OCI-LY7 (cell line): ENCODE measurements around the gene TELO2. TPM values are rescaled to one million over a fixed set of nuclear protein-coding genes. Genes with fewer than 3 reads are reported as not detected.

Experiments used
- BruUV-seq: library from RNA; stranded (reverse); fragments of 400-500 nt; replicated peaks from 2 replicates; lab custom pipeline; 2021; lab: Mats Ljungman, UMichigan
- CTCF ChIA-PET: fragments of 300-600 bp; sonication (Branson Sonifier 250); formaldehyde crosslinking; loops from one replicate; lab custom pipeline; 2022; ENCODE audit warnings: antibody characterized with exemption; ENCODE audit not compliant: unreplicated experiment; lab: Charles Lee
- POLR2A ChIA-PET: fragments of 300-600 bp; sonication (Branson Sonifier 250); formaldehyde crosslinking; loops from one replicate; lab custom pipeline; 2022; ENCODE audit warnings: antibody characterized with exemption; lab: Charles Lee
- DNase-seq: peaks from one replicate; pipeline ENCODE4 v3.0.0-alpha.2; 2015; ENCODE audit warnings: low spot score
- H2AFZ ChIP-seq: fragments of 200-600 bp; sonication (generic), shearing (Covaris generic); 2 replicates; pipeline ENCODE4 v1.6.1; 2014; ENCODE audit warnings: mild to moderate bottlenecking, antibody characterized with exemption, low read length, moderate library complexity
- H3K27ac ChIP-seq: fragments of 200-600 bp; sonication (generic); 2 replicates; pipeline ENCODE4 v1.5.1; 2014; ENCODE audit warnings: mixed run types, low read depth, mild to moderate bottlenecking, moderate library complexity, low read length, inconsistent platforms; ENCODE audit not compliant: poor library complexity, severe bottlenecking
- H3K36me3 ChIP-seq: fragments of 200-600 bp; sonication (generic); 2 replicates; pipeline ENCODE4 v1.6.1; 2014; ENCODE audit warnings: mild to moderate bottlenecking, antibody characterized with exemption, low read length, moderate library complexity, mixed read lengths; ENCODE audit not compliant: insufficient read depth
- H3K4me1 ChIP-seq: fragments of 200-600 bp; sonication (generic); 2 replicates; pipeline ENCODE4 v1.5.1; 2014; ENCODE audit warnings: mild to moderate bottlenecking, low read length; ENCODE audit not compliant: insufficient read depth, poor library complexity, severe bottlenecking
- H3K4me2 ChIP-seq: fragments of 200-600 bp; sonication (generic); 2 replicates; pipeline ENCODE4 v1.6.1; 2014; ENCODE audit warnings: mild to moderate bottlenecking, low read length
- H3K4me3 ChIP-seq: fragments of 200-600 bp; sonication (generic); 2 replicates; pipeline ENCODE4 v1.5.1; 2014; ENCODE audit warnings: mild to moderate bottlenecking, low read depth, low read length; ENCODE audit not compliant: poor library complexity, severe bottlenecking
- H3K79me2 ChIP-seq: fragments of 200-600 bp; sonication (generic); 2 replicates; pipeline ENCODE4 v1.6.1; 2016; ENCODE audit warnings: low read depth, mild to moderate bottlenecking, low read length, moderate library complexity, mixed read lengths; ENCODE audit not compliant: insufficient read depth
- H3K9me2 ChIP-seq: fragments of 200-600 bp; sonication (generic); 2 replicates; pipeline ENCODE4 v1.6.1; 2016; ENCODE audit warnings: mild to moderate bottlenecking, low read length, mixed read lengths; ENCODE audit not compliant: insufficient read depth
- H3K9me3 ChIP-seq: fragments of 200-600 bp; sonication (generic); 2 replicates; pipeline ENCODE4 v1.6.1; 2014; ENCODE audit warnings: mild to moderate bottlenecking, mixed run types, low read length, mixed read lengths
- H4K20me1 ChIP-seq: fragments of 200-600 bp; sonication (generic); 2 replicates; pipeline ENCODE4 v1.6.1; 2014; ENCODE audit warnings: mild to moderate bottlenecking, antibody characterized with exemption, low read length, moderate library complexity, mixed read lengths; ENCODE audit not compliant: insufficient read depth
- EZH2phosphoT487 ChIP-seq: fragments of 200-600 bp; sonication (generic); IDR thresholded peaks from 2 replicates; pipeline ENCODE4 v1.6.1; 2018; ENCODE audit warnings: low read depth, borderline replicate concordance, mild to moderate bottlenecking, mixed run types, antibody characterized with exemption, low read length, moderate library complexity, mixed read lengths
- intact Hi-C: fragments of 100-400 bp; cut with micrococcal nuclease; formaldehyde crosslinking; loops from one replicate; pipeline ENCODE4 v1.10.0; 2022; ENCODE audit not compliant: unreplicated experiment
- total RNA-seq, 2 experiments: library from RNA; depleted of rRNA in 1 of 2; stranded (reverse); fragments of >200 nt in 1 of 2; shearing (Covaris generic) in 1 of 2; gene quantifications; 2 replicates each; pipeline ENCODE4 v1.2.3, GENCODE V29; 2014 to 2022
- TF ChIP-seq, protein P1 (sequence below): fragments of 200-600 bp; sonication (generic); conservative IDR thresholded peaks from 2 replicates; pipeline ENCODE4 v1.5.1; 2014; ENCODE audit warnings: mild to moderate bottlenecking, antibody characterized with exemption, low read length, moderate library complexity, mixed read lengths

Gene TELO2
- total RNA-seq, 2 experiments from 2014 or later, result 58.2 to 70.1 TPM

- ChIA-PET CTCF (no interaction called here), POLR2A (interaction anchor here (0.5 kb wide), 1 partner anchor 11 kb away, joined by 5 read pairs; no protein-coding TSS in a partner anchor)
- no TSS peak for BruUV-seq
Observed at GRCh38 chr16:1511662-1512569, 18.8 kb downstream of the TELO2 start.

DNA sequence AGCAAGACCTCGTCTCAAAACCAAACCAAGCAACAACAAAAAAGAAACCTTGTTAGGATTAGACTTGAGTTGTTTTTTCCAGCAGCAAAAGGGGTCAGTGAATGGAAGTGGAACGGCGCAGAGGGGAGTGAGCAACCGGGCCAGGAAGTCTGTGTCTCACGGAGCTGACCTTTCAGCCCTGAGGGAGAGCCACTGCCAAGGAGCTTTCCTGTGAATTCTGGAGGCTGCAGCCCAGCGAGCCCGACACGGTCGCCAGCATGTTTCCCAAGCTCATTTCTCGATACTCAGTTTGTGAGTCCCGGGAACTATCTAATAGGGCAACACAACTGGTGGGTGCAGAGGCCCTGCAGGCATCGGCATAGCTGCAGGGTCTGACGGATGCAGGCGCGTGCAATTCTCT is 19.6 kb downstream of the TELO2 start:
- CTCF ChIA-PET, result no interaction called here
- POLR2A ChIA-PET, result no interaction called here
- no peaks in the 10 kb centered on the region for H3K4me1 ChIP-seq
- no peaks in the 10 kb centered on the region for H3K9me2 ChIP-seq
- no peak overlapping the region for H3K27ac ChIP-seq
- no peak overlapping the region for H2AFZ ChIP-seq
- H3K9me3 ChIP-seq, result no peaks in the 10 kb centered on the region
- no peak for DNase-seq
- H3K4me2 ChIP-seq, result no peak overlapping the region
- H3K36me3 ChIP-seq, result peaks cover 14% of the 10 kb centered on the region; the same call in 1 of the 2 replicates
- intact Hi-C loops, result no loop called here
- no TSS peak for BruUV-seq
- no peaks in the 10 kb centered on the region for H4K20me1 ChIP-seq
- TF ChIP-seq, protein P1, sequence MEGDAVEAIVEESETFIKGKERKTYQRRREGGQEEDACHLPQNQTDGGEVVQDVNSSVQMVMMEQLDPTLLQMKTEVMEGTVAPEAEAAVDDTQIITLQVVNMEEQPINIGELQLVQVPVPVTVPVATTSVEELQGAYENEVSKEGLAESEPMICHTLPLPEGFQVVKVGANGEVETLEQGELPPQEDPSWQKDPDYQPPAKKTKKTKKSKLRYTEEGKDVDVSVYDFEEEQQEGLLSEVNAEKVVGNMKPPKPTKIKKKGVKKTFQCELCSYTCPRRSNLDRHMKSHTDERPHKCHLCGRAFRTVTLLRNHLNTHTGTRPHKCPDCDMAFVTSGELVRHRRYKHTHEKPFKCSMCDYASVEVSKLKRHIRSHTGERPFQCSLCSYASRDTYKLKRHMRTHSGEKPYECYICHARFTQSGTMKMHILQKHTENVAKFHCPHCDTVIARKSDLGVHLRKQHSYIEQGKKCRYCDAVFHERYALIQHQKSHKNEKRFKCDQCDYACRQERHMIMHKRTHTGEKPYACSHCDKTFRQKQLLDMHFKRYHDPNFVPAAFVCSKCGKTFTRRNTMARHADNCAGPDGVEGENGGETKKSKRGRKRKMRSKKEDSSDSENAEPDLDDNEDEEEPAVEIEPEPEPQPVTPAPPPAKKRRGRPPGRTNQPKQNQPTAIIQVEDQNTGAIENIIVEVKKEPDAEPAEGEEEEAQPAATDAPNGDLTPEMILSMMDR, result no peak
- TF ChIP-seq EZH2phosphoT487, result no peak
- no peak overlapping the region for H3K4me3 ChIP-seq
- no peaks in the 10 kb centered on the region for H3K79me2 ChIP-seq

More at GRCh38 chr16:1511662-1512569, 18.8 kb downstream of the TELO2 start:
- H3K4me1 ChIP-seq, result no peaks in the 10 kb centered on the region
- H3K27ac ChIP-seq, result no peak overlapping the region
- H3K36me3 ChIP-seq, result peaks cover 14% of the 10 kb centered on the region; the same call in 1 of the 2 replicates
- no peak overlapping the region for H3K4me2 ChIP-seq
- H3K79me2 ChIP-seq, result no peaks in the 10 kb centered on the region
- no peak overlapping the region for H2AFZ ChIP-seq
- DNase-seq, result no peak
- H4K20me1 ChIP-seq, result no peaks in the 10 kb centered on the region
- intact Hi-C loops, result no loop called here
- no peak overlapping the region for H3K4me3 ChIP-seq
- no peaks in the 10 kb centered on the region for H3K9me2 ChIP-seq
- TF ChIP-seq, protein P1, result no peak
- TF ChIP-seq EZH2phosphoT487, result no peak
- no peaks in the 10 kb centered on the region for H3K9me3 ChIP-seq

DNA sequence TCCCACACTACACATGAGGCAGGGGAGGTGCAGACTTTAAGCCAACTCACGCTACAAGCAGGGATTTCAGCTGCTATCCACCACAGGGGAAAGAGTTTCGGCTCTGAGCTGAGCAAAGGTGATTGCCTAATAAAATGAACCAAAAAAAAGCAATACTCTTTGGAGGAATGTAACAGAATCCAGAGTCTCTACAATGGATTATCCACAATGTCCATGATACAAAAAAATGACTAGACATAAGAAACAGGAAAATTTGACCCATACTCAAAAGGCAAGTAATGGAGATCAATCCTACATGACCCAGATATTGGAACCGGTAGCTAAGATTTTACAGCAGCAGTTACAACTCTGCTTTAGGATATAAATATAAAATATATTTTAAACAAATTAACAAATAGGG is 21.3 kb downstream of the TELO2 start:
- peaks cover 14% of the 10 kb centered on the region; the same call in 1 of the 2 replicates for H3K36me3 ChIP-seq
- TF ChIP-seq, protein P1, result no peak
- TF ChIP-seq EZH2phosphoT487, result no peak
- no peak overlapping the region for H3K4me2 ChIP-seq
- H4K20me1 ChIP-seq, result no peaks in the 10 kb centered on the region
- DNase-seq, result no peak
- no peaks in the 10 kb centered on the region for H3K79me2 ChIP-seq
- H3K4me3 ChIP-seq, result no peak overlapping the region
- POLR2A ChIA-PET, result no interaction called here
- no peaks in the 10 kb centered on the region for H3K9me2 ChIP-seq
- H3K9me3 ChIP-seq, result no peaks in the 10 kb centered on the region
- CTCF ChIA-PET, result no interaction called here
- intact Hi-C loops, result no loop called here
- BruUV-seq, result no TSS peak
- H3K27ac ChIP-seq, result no peak overlapping the region
- H3K4me1 ChIP-seq, result no peaks in the 10 kb centered on the region
- H2AFZ ChIP-seq, result no peak overlapping the region
